ELR (cell line): ENCODE measurements around the gene NUDT4.
"Not testable (repeated sequence)": the region's sequence is repeated elsewhere in the genome, so short reads cannot be mapped to it uniquely, and the experiment has no call there.

Source experiments
- DNase-seq: peaks from one replicate; pipeline ENCODE4 v3.0.0-alpha.2; 2015; ENCODE audit warnings: low read depth

NUDT4 gene

GRCh38 chr12:93402333-93403311 is 24.9 kb downstream of the NUDT4 start:
- DNase-seq, result no peak

- no peak for DNase-seq
Measured at GRCh38 chr12:93403988-93404803, 26.5 kb downstream of the NUDT4 start.

GRCh38 chr12:93404961-93405849 is 27.5 kb downstream of the NUDT4 start:
- DNase-seq, result no peak

GRCh38 chr12:93407054-93407962 is 29.6 kb downstream of the NUDT4 start:
- no peak for DNase-seq

- no peak for DNase-seq
Measured at GRCh38 chr12:93407963-93408283, 30.2 kb downstream of the NUDT4 start.

GRCh38 chr12:93408813-93409212 is 31.1 kb downstream of the NUDT4 start:
- DNase-seq, result no peak

- not testable (repeated sequence) for DNase-seq
Measured at GRCh38 chr12:93409343-93410187, 31.8 kb downstream of the NUDT4 start.

- DNase-seq, result not testable (repeated sequence)
Measured at GRCh38 chr12:93411060-93411459, 33.3 kb downstream of the NUDT4 start.

- DNase-seq, result not testable (repeated sequence)
Measured at GRCh38 chr12:93412396-93412795, 34.7 kb downstream of the NUDT4 start.

GRCh38 chr12:93413064-93413463 is 35.3 kb downstream of the NUDT4 start:
- DNase-seq, result no peak

GRCh38 chr12:93415723-93416464 is 38.2 kb downstream of the NUDT4 start:
- DNase-seq, result no peak

GRCh38 chr12:93417967-93418480 is 40.3 kb downstream of the NUDT4 start:
- no peak for DNase-seq

- peak; percentile 72 for DNase-seq
Measured at GRCh38 chr12:93419388-93420034, 41.8 kb downstream of the NUDT4 start.

GRCh38 chr12:93422050-93422449 is 44.3 kb downstream of the NUDT4 start:
- DNase-seq, result no peak

GRCh38 chr12:93425736-93426411 is 48.1 kb downstream of the NUDT4 start:
- DNase-seq, result no peak

- DNase-seq, result no peak
Measured at GRCh38 chr12:93426412-93426805, 48.7 kb downstream of the NUDT4 start.

GRCh38 chr12:93427779-93428564 is 50.2 kb downstream of the NUDT4 start:
- no peak for DNase-seq
